Panc1 (cell line): ENCODE data around the gene TMEM63B. TPM values are rescaled to one million over a fixed set of nuclear protein-coding genes. Genes with fewer than 3 reads are reported as not detected.

Experiments used
- ATAC-seq: fragments of 200-7000 bp; cut with Tn5 transposase; 2 replicates; pipeline ENCODE4 v1.9.1; 2020; ENCODE audit warnings: mild to moderate bottlenecking, moderate library complexity
- BruUV-seq: library from RNA; stranded (reverse); fragments of 400-500 nt; replicated peaks from 2 replicates; lab custom pipeline; 2021; lab: Mats Ljungman, UMichigan
- CTCF ChIA-PET: fragments of 300-600 bp; sonication (Branson Sonifier 250); formaldehyde crosslinking; loops from one replicate; lab custom pipeline; 2022; ENCODE audit warnings: antibody characterized with exemption; lab: Charles Lee
- POLR2A ChIA-PET: fragments of 300-600 bp; sonication (Branson Sonifier 250); formaldehyde crosslinking; loops from one replicate; lab custom pipeline; 2022; ENCODE audit warnings: antibody characterized with exemption; lab: Charles Lee
- DNase-seq: peaks from one replicate; pipeline ENCODE4 v3.0.0-alpha.2; 2010; ENCODE audit warnings: low read depth, low spot score
- H3K27ac ChIP-seq: 2 replicates; pipeline ENCODE4 v1.5.1; 2011; ENCODE audit warnings: mild to moderate bottlenecking, low read length, inconsistent platforms
- H3K27me3 ChIP-seq: fragments of 200-500 bp; sonication (Bioruptor generic); 2 replicates; pipeline ENCODE4 v1.6.0; 2014; ENCODE audit warnings: low read length, inconsistent platforms; ENCODE audit not compliant: control insufficient read depth, insufficient read depth
- H3K36me3 ChIP-seq: fragments of 200-500 bp; sonication (Bioruptor generic); 2 replicates; pipeline ENCODE4 v1.5.1; 2014; ENCODE audit warnings: inconsistent platforms, mild to moderate bottlenecking, low read length, moderate library complexity; ENCODE audit not compliant: control insufficient read depth, insufficient read depth
- H3K4me1 ChIP-seq: 2 replicates; pipeline ENCODE4 v1.5.1; 2011; ENCODE audit warnings: inconsistent platforms, mild to moderate bottlenecking, low read length, moderate library complexity; ENCODE audit not compliant: control insufficient read depth, insufficient read depth
- H3K4me3 ChIP-seq, 2 experiments: 2 replicates each; pipeline ENCODE4 v1.5.1; 2011 to 2012; ENCODE audit warnings: low read depth in 2 of 2, low read length in 2 of 2, mild to moderate bottlenecking in 2 of 2, inconsistent platforms in 1 of 2, moderate library complexity in 1 of 2
- H3K9me3 ChIP-seq: fragments of 200-500 bp; sonication (Bioruptor generic); 2 replicates; pipeline ENCODE4 v1.5.1; 2014; ENCODE audit warnings: low read depth, mild to moderate bottlenecking, inconsistent platforms, low read length, moderate library complexity; ENCODE audit not compliant: control insufficient read depth, insufficient read depth
- POLR2AphosphoS5 ChIP-seq: IDR thresholded peaks from 2 replicates; pipeline ENCODE4 v1.6.1; 2012; ENCODE audit warnings: mild to moderate bottlenecking, low read depth, low read length, moderate library complexity
- SIN3A ChIP-seq: IDR thresholded peaks from 2 replicates; pipeline ENCODE4 v1.6.1; 2012; ENCODE audit warnings: low read depth, mild to moderate bottlenecking, low read length, moderate library complexity, borderline replicate concordance; ENCODE audit not compliant: insufficient read depth
- TCF7L2 ChIP-seq: IDR thresholded peaks from 2 replicates; pipeline ENCODE4 v1.6.1; 2011; ENCODE audit warnings: mild to moderate bottlenecking, low read depth, low read length, inconsistent platforms
- in situ Hi-C: cut with HindIII; loops from 2 replicates; pipeline ENCODE4 v1.10.0; 2016; ENCODE audit warnings: low sequenced_read_pairs, low pct_unique_long_range_greater_than_20kb
- intact Hi-C: fragments of 100-400 bp; cut with micrococcal nuclease; formaldehyde crosslinking; loops from one replicate; pipeline ENCODE4 v1.10.0; 2022; ENCODE audit not compliant: unreplicated experiment
- total RNA-seq: library from RNA; stranded (reverse); gene quantifications from one replicate; pipeline ENCODE4 v1.2.1, GENCODE V29; 2021; ENCODE audit not compliant: unreplicated experiment
- TF ChIP-seq, protein P1 (sequence below): fragments of 450-650 bp; IDR thresholded peaks from 2 replicates; pipeline ENCODE4 v1.5.1; 2017; ENCODE audit warnings: mild to moderate bottlenecking
- TF ChIP-seq, protein P2 (sequence below), 2 experiments: IDR thresholded peaks; 2 replicates each; pipeline ENCODE4 v1.6.1; 2011 to 2012; ENCODE audit warnings: low read depth in 2 of 2, control low read depth in 1 of 2, low read length in 1 of 2, mild to moderate bottlenecking in 1 of 2, moderate library complexity in 1 of 2; ENCODE audit not compliant: insufficient read depth in 1 of 2

TMEM63B gene
- total RNA-seq, 1 experiment from 2014 or later, result 54.1 TPM

DNA sequence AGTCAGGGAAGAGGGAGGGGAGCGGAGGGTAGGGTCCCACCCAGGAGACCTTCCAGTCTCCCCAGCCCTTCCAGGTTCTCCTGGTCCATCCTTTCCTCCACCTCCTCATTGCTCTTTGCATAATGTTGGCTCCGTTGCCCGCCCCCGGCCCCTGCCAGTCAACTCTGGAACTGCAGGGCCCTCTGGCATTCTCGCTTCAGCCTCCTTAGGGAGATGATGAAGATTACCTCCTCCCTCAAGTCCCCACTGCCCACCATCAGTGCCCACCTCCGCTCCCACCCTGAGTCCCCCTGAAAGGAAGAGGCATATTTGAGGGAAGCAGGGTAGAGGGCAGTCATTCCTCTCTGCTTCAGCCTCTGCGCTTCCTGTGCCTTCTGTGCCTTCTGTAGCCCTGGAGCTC, 8.5 kb downstream of the TMEM63B start:
- Histone ChIP-seq H3K4me1 (0 out of 2 replicates have a peak, but pooled peaks cover 3% of the 10 kb centered on the region), H3K9me3 (no peaks in the 10 kb centered on the region), H3K27me3 (no peaks in the 10 kb centered on the region), H3K36me3 (no peaks in the 10 kb centered on the region; the same call in 1 of the 2 replicates), H3K4me3 (no peak overlapping the region), H3K27ac (no peak overlapping the region)
- intact Hi-C loops (no loop called here), in situ Hi-C loops (no loop called here)
- ChIA-PET CTCF (no interaction called here), POLR2A (no interaction called here)
- TF ChIP-seq, protein P1, sequence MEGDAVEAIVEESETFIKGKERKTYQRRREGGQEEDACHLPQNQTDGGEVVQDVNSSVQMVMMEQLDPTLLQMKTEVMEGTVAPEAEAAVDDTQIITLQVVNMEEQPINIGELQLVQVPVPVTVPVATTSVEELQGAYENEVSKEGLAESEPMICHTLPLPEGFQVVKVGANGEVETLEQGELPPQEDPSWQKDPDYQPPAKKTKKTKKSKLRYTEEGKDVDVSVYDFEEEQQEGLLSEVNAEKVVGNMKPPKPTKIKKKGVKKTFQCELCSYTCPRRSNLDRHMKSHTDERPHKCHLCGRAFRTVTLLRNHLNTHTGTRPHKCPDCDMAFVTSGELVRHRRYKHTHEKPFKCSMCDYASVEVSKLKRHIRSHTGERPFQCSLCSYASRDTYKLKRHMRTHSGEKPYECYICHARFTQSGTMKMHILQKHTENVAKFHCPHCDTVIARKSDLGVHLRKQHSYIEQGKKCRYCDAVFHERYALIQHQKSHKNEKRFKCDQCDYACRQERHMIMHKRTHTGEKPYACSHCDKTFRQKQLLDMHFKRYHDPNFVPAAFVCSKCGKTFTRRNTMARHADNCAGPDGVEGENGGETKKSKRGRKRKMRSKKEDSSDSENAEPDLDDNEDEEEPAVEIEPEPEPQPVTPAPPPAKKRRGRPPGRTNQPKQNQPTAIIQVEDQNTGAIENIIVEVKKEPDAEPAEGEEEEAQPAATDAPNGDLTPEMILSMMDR, result no peak
- TF ChIP-seq POLR2AphosphoS5 (no peak), SIN3A (no peak), TCF7L2 (no peak)
- TF ChIP-seq, protein P2, sequence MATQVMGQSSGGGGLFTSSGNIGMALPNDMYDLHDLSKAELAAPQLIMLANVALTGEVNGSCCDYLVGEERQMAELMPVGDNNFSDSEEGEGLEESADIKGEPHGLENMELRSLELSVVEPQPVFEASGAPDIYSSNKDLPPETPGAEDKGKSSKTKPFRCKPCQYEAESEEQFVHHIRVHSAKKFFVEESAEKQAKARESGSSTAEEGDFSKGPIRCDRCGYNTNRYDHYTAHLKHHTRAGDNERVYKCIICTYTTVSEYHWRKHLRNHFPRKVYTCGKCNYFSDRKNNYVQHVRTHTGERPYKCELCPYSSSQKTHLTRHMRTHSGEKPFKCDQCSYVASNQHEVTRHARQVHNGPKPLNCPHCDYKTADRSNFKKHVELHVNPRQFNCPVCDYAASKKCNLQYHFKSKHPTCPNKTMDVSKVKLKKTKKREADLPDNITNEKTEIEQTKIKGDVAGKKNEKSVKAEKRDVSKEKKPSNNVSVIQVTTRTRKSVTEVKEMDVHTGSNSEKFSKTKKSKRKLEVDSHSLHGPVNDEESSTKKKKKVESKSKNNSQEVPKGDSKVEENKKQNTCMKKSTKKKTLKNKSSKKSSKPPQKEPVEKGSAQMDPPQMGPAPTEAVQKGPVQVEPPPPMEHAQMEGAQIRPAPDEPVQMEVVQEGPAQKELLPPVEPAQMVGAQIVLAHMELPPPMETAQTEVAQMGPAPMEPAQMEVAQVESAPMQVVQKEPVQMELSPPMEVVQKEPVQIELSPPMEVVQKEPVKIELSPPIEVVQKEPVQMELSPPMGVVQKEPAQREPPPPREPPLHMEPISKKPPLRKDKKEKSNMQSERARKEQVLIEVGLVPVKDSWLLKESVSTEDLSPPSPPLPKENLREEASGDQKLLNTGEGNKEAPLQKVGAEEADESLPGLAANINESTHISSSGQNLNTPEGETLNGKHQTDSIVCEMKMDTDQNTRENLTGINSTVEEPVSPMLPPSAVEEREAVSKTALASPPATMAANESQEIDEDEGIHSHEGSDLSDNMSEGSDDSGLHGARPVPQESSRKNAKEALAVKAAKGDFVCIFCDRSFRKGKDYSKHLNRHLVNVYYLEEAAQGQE (IDR thresholded peaks at IDR 0.05; ENCODE audit: insufficient read depth in 1 of 2, low read depth in 2 of 2, low read length in 1 of 2), result no peak
- DNase-seq (no peak), ATAC-seq (no peak)
- BruUV-seq, result no TSS peak

DNA sequence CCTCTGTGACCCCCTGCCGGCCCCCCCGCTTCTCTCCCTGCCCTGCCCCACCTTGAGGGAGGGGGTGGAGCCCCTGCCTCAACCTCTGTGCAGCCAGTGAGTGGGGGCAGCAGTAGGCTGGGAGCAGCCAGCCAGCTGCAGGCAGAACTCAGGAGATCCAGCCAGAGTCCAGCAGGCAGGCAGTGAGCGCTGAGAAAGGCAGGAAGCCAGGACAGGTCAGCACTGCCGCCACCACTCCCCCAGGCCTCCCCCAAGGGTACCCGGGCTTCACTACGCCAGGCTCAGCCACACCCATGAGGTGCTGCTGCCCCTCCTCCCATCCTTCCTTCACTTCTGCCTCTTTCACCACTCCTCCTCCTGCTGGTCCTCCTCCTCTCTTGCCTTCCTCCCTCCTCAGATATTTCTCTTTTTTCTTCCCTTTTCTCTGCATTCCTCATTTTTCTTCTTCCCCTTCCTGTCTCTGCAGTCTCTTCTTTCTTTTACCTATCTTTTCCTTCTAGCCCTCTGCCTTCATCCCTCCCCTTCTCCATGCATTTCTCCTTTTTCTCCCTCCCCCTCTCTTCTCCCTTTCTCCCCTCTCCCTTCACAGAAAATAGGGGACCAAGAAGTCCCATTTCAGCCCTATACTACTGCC, 11.5 kb downstream of the TMEM63B start:
- BruUV-seq, result no TSS peak
- ChIA-PET POLR2A (no interaction called here), CTCF (no interaction called here)
- H3K9me3 ChIP-seq, result no peaks in the 10 kb centered on the region
- H3K27me3 ChIP-seq, result no peaks in the 10 kb centered on the region
- no peak overlapping the region for H3K4me3 ChIP-seq
- no peak overlapping the region for H3K27ac ChIP-seq
- ATAC-seq, result no peak
- H3K36me3 ChIP-seq, result peaks cover 3% of the 10 kb centered on the region; the same call in 1 of the 2 replicates
- intact Hi-C loops, result no loop called here
- no peak for DNase-seq
- TF ChIP-seq SIN3A (no peak), POLR2AphosphoS5 (no peak), TCF7L2 (no peak)
- TF ChIP-seq, protein P1, result no peak
- TF ChIP-seq, protein P2 (IDR thresholded peaks at IDR 0.05; ENCODE audit: insufficient read depth in 1 of 2, low read depth in 2 of 2, low read length in 1 of 2), result no peak
- in situ Hi-C loops, result no loop called here
- H3K4me1 ChIP-seq, result no peaks in the 10 kb centered on the region
